Smooth muscle cell (in vitro differentiated cells): ENCODE measurements around the gene BCOR. TPM values are rescaled to one million over a fixed set of nuclear protein-coding genes. Genes with fewer than 3 reads are reported as not detected.

Experiments used
- DNase-seq: peaks from one replicate; lab custom pipeline; 2025; ENCODE audit not compliant: unreplicated experiment; lab: John Stamatoyannopoulos, UW
- H2AFZ ChIP-seq: fragments of 200-600 bp; sonication (generic); 2 replicates; pipeline ENCODE4 v1.6.0; 2016; ENCODE audit warnings: antibody characterized with exemption, low read depth, mild to moderate bottlenecking
- H3F3A ChIP-seq: fragments of 200-600 bp; sonication (generic); 2 replicates; pipeline ENCODE4 v1.6.0; 2017; ENCODE audit warnings: antibody characterized with exemption, low read depth
- H3K27ac ChIP-seq: fragments of 200-600 bp; sonication (generic); 2 replicates; pipeline ENCODE4 v1.5.1; 2016; ENCODE audit warnings: low read depth, mild to moderate bottlenecking
- H3K27me3 ChIP-seq: fragments of 200-600 bp; sonication (generic); 2 replicates; pipeline ENCODE4 v1.6.1; 2016; ENCODE audit warnings: low read depth, mild to moderate bottlenecking
- H3K36me3 ChIP-seq: fragments of 200-600 bp; sonication (generic); 2 replicates; pipeline ENCODE4 v1.5.1; 2016; ENCODE audit warnings: low read depth
- H3K4me1 ChIP-seq: fragments of 200-600 bp; sonication (generic); 2 replicates; pipeline ENCODE4 v1.5.1; 2016; ENCODE audit warnings: low read depth
- H3K4me2 ChIP-seq: fragments of 200-600 bp; sonication (generic); 2 replicates; pipeline ENCODE4 v1.6.0; 2016; ENCODE audit warnings: mild to moderate bottlenecking
- H3K4me3 ChIP-seq: fragments of 200-600 bp; sonication (generic); 2 replicates; pipeline ENCODE4 v1.5.1; 2016; ENCODE audit warnings: mild to moderate bottlenecking
- H3K79me2 ChIP-seq: fragments of 200-600 bp; sonication (generic); 2 replicates; pipeline ENCODE4 v1.6.0; 2016; ENCODE audit warnings: low read depth, mild to moderate bottlenecking
- H3K9ac ChIP-seq: fragments of 200-600 bp; sonication (generic); 2 replicates; pipeline ENCODE4 v1.6.0; 2016; ENCODE audit warnings: low read depth
- H3K9me3 ChIP-seq: fragments of 200-600 bp; sonication (generic); replicated peaks from 2 replicates; pipeline ENCODE4 v1.5.1; 2016; ENCODE audit warnings: low read depth
- H4K20me1 ChIP-seq: fragments of 200-600 bp; sonication (generic); 2 replicates; pipeline ENCODE4 v1.6.0; 2016; ENCODE audit warnings: low read depth
- CTCF ChIP-seq: fragments of 200-600 bp; sonication (generic); IDR thresholded peaks from 2 replicates; pipeline ENCODE4 v1.5.1; 2017; ENCODE audit warnings: borderline replicate concordance, mild to moderate bottlenecking, antibody characterized with exemption; ENCODE audit not compliant: insufficient read depth, poor library complexity, severe bottlenecking
- WGBS: methylation state at CpG from one replicate; pipeline ENCODE4 v1.1.7; 2016; ENCODE audit warnings: low lambda C conversion rate; 5-methylcytosine and 5-hydroxymethylcytosine counted together
- polyA plus RNA-seq: library from polyadenylated mRNA; unstranded; fragments of >200 nt; fragmentation: Nextera tagmentation; extraction: Ambion mirVana; gene quantifications from 2 replicates; pipeline ENCODE4 v1.2.1, GENCODE V29; 2016
- total RNA-seq: library from RNA; depleted of rRNA; stranded (reverse); fragments of >200 nt; gene quantifications from 2 replicates; pipeline ENCODE4 v1.2.3, GENCODE V29; 2014

Gene BCOR
- total and polyA plus RNA-seq, 2 experiments from 2014 or later = 19.5 to 28.0 TPM

- H2AFZ ChIP-seq = peak overlapping the region; percentile 22
- peak overlapping the region; percentile 56 for H3K9ac ChIP-seq
- TF ChIP-seq CTCF = no peak
- H4K20me1 ChIP-seq = peaks cover 4% of the 10 kb centered on the region
- peaks cover 5% of the 10 kb centered on the region for H3F3A ChIP-seq
- H3K27ac ChIP-seq = peak overlapping the region; percentile 40
- peak; percentile 87 for DNase-seq
- H3K27me3 ChIP-seq = no peaks in the 10 kb centered on the region
- WGBS = 7% methylated on average over 53 of the region's 84 CpGs
- H3K4me2 ChIP-seq = peak overlapping the region; percentile 86
- no peaks in the 10 kb centered on the region for H3K79me2 ChIP-seq
- H3K36me3 ChIP-seq = no peaks in the 10 kb centered on the region
- H3K4me1 ChIP-seq = peaks cover 19% of the 10 kb centered on the region
- H3K4me3 ChIP-seq = peak overlapping the region; percentile 74
- H3K9me3 ChIP-seq = no peaks in the 10 kb centered on the region
Measured at GRCh38 chrX:40109288-40110008, 11.7 kb upstream of the BCOR start.

GRCh38 chrX:40108959-40109287, 11.2 kb upstream of the BCOR start:
- peaks cover 7% of the 10 kb centered on the region for H4K20me1 ChIP-seq
- H3K4me3 ChIP-seq = peak overlapping the region; percentile 74
- no peaks in the 10 kb centered on the region for H3K79me2 ChIP-seq
- H3K4me1 ChIP-seq = peaks cover 25% of the 10 kb centered on the region
- no peak for TF ChIP-seq CTCF
- peak overlapping the region; percentile 56 for H3K9ac ChIP-seq
- DNase-seq = peak; percentile 87
- H3K9me3 ChIP-seq = no peaks in the 10 kb centered on the region
- 0% methylated on average over 15 of the region's 48 CpGs for whole genome bisulfite sequencing
- peaks cover 4% of the 10 kb centered on the region for H3K27me3 ChIP-seq
- peak overlapping the region; percentile 86 for H3K4me2 ChIP-seq
- H2AFZ ChIP-seq = peak overlapping the region; percentile 11
- peak overlapping the region; percentile 40 for H3K27ac ChIP-seq
- H3K36me3 ChIP-seq = no peaks in the 10 kb centered on the region
- peaks cover 5% of the 10 kb centered on the region for H3F3A ChIP-seq

GRCh38 chrX:40108162-40108958, 10.6 kb upstream of the BCOR start:
- Histone ChIP-seq H3K79me2 (no peaks in the 10 kb centered on the region), H4K20me1 (peaks cover 8% of the 10 kb centered on the region), H3K4me3 (peak overlapping the region; percentile 74), H3K9ac (peak overlapping the region; percentile 23), H3F3A (peaks cover 5% of the 10 kb centered on the region), H3K4me1 (peaks cover 30% of the 10 kb centered on the region), H2AFZ (peak overlapping the region; percentile 11), H3K27me3 (peaks cover 6% of the 10 kb centered on the region), H3K27ac (peak overlapping the region; percentile 40), H3K4me2 (peak overlapping the region; percentile 86), H3K36me3 (no peaks in the 10 kb centered on the region), H3K9me3 (no peaks in the 10 kb centered on the region)
- 3% methylated on average over 66 of the region's 66 CpGs for WGBS
- peak; percentile 67 for DNase-seq
- no peak for TF ChIP-seq CTCF
